GM12878 (cell line): Measurements from ENCODE around the gene RALGDS. TPM values are rescaled to one million over a fixed set of nuclear protein-coding genes. Genes with fewer than 3 reads are reported as not detected.

Experiments
- ATAC-seq: fragments of 200-7000 bp; cut with Tn5 transposase; 3 replicates; pipeline ENCODE4 v1.9.1; 2020; ENCODE audit warnings: mild to moderate bottlenecking, moderate library complexity
- BruUV-seq: library from RNA; stranded (reverse); fragments of 400-500 nt; replicated peaks from 2 replicates; lab custom pipeline; 2021; lab: Mats Ljungman, UMichigan
- CTCF ChIA-PET: fragments of 300-600 bp; sonication (Branson Sonifier 250); formaldehyde crosslinking; extraction: SDS; loops from one replicate; lab custom pipeline; 2021; ENCODE audit warnings: inconsistent platforms; lab: Yijun Ruan, JAX
- POLR2A ChIA-PET: fragments of 350-600 bp; formaldehyde crosslinking; extraction: SDS; loops from one replicate; lab custom pipeline; 2021; ENCODE audit warnings: inconsistent platforms; lab: Charles Lee
- RAD21 ChIA-PET: fragments of 300-600 bp; sonication (Branson Sonifier 250); formaldehyde crosslinking; loops from one replicate; lab custom pipeline; 2023; ENCODE audit warnings: antibody characterized with exemption; ENCODE audit not compliant: unreplicated experiment; lab: Charles Lee
- SMC1A ChIA-PET: fragments of 300-600 bp; sonication (Branson Sonifier 250); formaldehyde crosslinking; loops from one replicate; lab custom pipeline; 2023; ENCODE audit not compliant: unreplicated experiment, uncharacterized antibody; lab: Charles Lee
- DNase-seq: peaks from one replicate; pipeline ENCODE4 v3.0.0-alpha.2; 2011; ENCODE audit warnings: low read depth, low spot score
- FAIRE-seq: peaks from 3 replicates; lab custom pipeline; 2011; peaks lifted over from hg19 to GRCh38; lab: Jason Lieb, UNC
- H2AFZ ChIP-seq: 2 replicates; pipeline ENCODE4 v1.6.0; 2011; ENCODE audit warnings: low read depth, low read length, control low read depth; ENCODE audit not compliant: control insufficient read depth
- H3K27ac ChIP-seq: 2 replicates; pipeline ENCODE4 v1.5.1; 2011; ENCODE audit warnings: control low read depth; ENCODE audit not compliant: control insufficient read depth, insufficient read depth
- H3K27me3 ChIP-seq, 2 experiments: replicated peaks in 1 of 2; 2 replicates each; pipeline versions ENCODE4 v1.6.0 to v1.6.1; 2011; ENCODE audit warnings: low read length in 1 of 2; ENCODE audit not compliant: control insufficient read depth in 2 of 2, insufficient read depth in 2 of 2
- H3K36me3 ChIP-seq, 2 experiments: 2 replicates each; pipeline ENCODE4 v1.5.1; 2011; ENCODE audit warnings: low read length in 1 of 2; ENCODE audit not compliant: control insufficient read depth in 2 of 2, insufficient read depth in 2 of 2
- H3K4me1 ChIP-seq: 2 replicates; pipeline ENCODE4 v1.6.1; 2011; ENCODE audit warnings: mild to moderate bottlenecking, low read length, moderate library complexity, mixed read lengths; ENCODE audit not compliant: control insufficient read depth, insufficient read depth
- H3K4me2 ChIP-seq: 2 replicates; pipeline ENCODE4 v1.6.0; 2011; ENCODE audit warnings: control low read depth; ENCODE audit not compliant: control insufficient read depth, insufficient read depth
- H3K4me3 ChIP-seq: fragments of 200-600 bp; sonication (generic); 2 replicates; pipeline ENCODE4 v1.5.1; 2016
- H3K79me2 ChIP-seq: 2 replicates; pipeline ENCODE4 v1.6.0; 2011; ENCODE audit warnings: low read length; ENCODE audit not compliant: control insufficient read depth, insufficient read depth
- H3K9ac ChIP-seq: 2 replicates; pipeline ENCODE4 v1.8.0; 2011; ENCODE audit warnings: low read length, control low read depth, mixed read lengths; ENCODE audit not compliant: control insufficient read depth, insufficient read depth
- H3K9me3 ChIP-seq: replicated peaks from 3 replicates; pipeline ENCODE4 v1.5.1; 2011; ENCODE audit warnings: mild to moderate bottlenecking, low read length; ENCODE audit not compliant: control insufficient read depth, insufficient read depth
- H4K20me1 ChIP-seq: 2 replicates; pipeline ENCODE4 v1.6.0; 2011; ENCODE audit not compliant: control insufficient read depth, insufficient read depth
- CREB1 ChIP-seq: IDR thresholded peaks from 2 replicates; pipeline ENCODE4 v1.6.1; 2012; ENCODE audit warnings: low read depth, mild to moderate bottlenecking, inconsistent platforms
- E2F4 ChIP-seq: IDR thresholded peaks from 2 replicates; pipeline ENCODE4 v1.6.1; 2012; ENCODE audit warnings: low read depth, low read length, improper control_type of control experiment
- HSF1 ChIP-seq: fragments of 150-350 bp; IDR thresholded peaks from 2 replicates; pipeline ENCODE4 v1.6.1; 2014; ENCODE audit warnings: mild to moderate bottlenecking, low read depth, low read length
- IRF4 ChIP-seq: IDR thresholded peaks from 2 replicates; pipeline ENCODE4 v1.6.1; 2011; ENCODE audit warnings: low read depth, low read length
- JUNB ChIP-seq: IDR thresholded peaks from 2 replicates; pipeline ENCODE4 v1.6.1; 2016; ENCODE audit warnings: antibody characterized with exemption, mild to moderate bottlenecking
- PAX5 ChIP-seq: IDR thresholded peaks from 2 replicates; pipeline ENCODE4 v1.6.1; 2011; ENCODE audit warnings: low read depth, low read length, borderline replicate concordance
- PBX3 ChIP-seq: IDR thresholded peaks from 2 replicates; pipeline ENCODE4 v1.6.1; 2011; ENCODE audit warnings: mild to moderate bottlenecking, low read depth, low read length, moderate library complexity; ENCODE audit not compliant: insufficient replicate concordance
- RFX5 ChIP-seq: IDR thresholded peaks from 2 replicates; pipeline ENCODE4 v1.6.1; 2011; ENCODE audit warnings: low read depth, low read length, improper control_type of control experiment
- SPI1 ChIP-seq: IDR thresholded peaks from 2 replicates; pipeline ENCODE4 v1.6.1; 2011; ENCODE audit warnings: low read depth, mild to moderate bottlenecking, low read length, moderate library complexity, borderline replicate concordance; ENCODE audit not compliant: insufficient read depth
- TAF1 ChIP-seq: IDR thresholded peaks from 2 replicates; pipeline ENCODE4 v1.6.1; 2011; ENCODE audit warnings: mild to moderate bottlenecking, low read depth, low read length, borderline replicate concordance
- TARDBP ChIP-seq: IDR thresholded peaks from 2 replicates; pipeline ENCODE4 v1.6.1; 2016; ENCODE audit warnings: borderline replicate concordance
- USF1 ChIP-seq: IDR thresholded peaks from 2 replicates; pipeline ENCODE4 v1.6.1; 2011; ENCODE audit warnings: borderline replicate concordance, low read depth, mild to moderate bottlenecking, moderate library complexity, mixed read lengths, low read length; ENCODE audit not compliant: insufficient read depth; ENCODE audit errors: extremely low read length
- ZBTB11 ChIP-seq: fragments of 450-650 bp; formaldehyde crosslinking; IDR thresholded peaks from 2 replicates; pipeline ENCODE4 v1.5.0; 2022; ENCODE audit warnings: mild to moderate bottlenecking, missing genetic modification characterization
- ZNF207 ChIP-seq: fragments of 450-650 bp; IDR thresholded peaks from 2 replicates; pipeline ENCODE4 v1.6.1; 2014; ENCODE audit warnings: antibody characterized with exemption, mild to moderate bottlenecking, borderline replicate concordance
- WGBS: methylation state at CpG from one replicate; pipeline ENCODE4 v1.1.6; 2016; ENCODE audit warnings: low lambda C conversion rate; ENCODE audit not compliant: insufficient replicate concordance, insufficient coverage; ENCODE audit errors: missing lambda C conversion rate; 5-methylcytosine and 5-hydroxymethylcytosine counted together
- in situ Hi-C: fragments of 300-500 bp; cut with MboI; formaldehyde crosslinking; loops from 9 replicates; pipeline ENCODE4 v1.14.3; 2018; ENCODE audit warnings: mixed read lengths
- intact Hi-C: fragments of 100-400 bp; cut with micrococcal nuclease; formaldehyde crosslinking; loops from one replicate; pipeline ENCODE4 v1.14.2; 2022; ENCODE audit not compliant: unreplicated experiment
- polyA plus RNA-seq, 11 experiments: library from polyadenylated mRNA; depleted of rRNA in 4 of 11; unstranded in 6 of 11; stranded (reverse) in 5 of 11; fragments of >200 nt; fragmentation: Nextera tagmentation in 4 of 11; fragmentation: Illumina TruSeq in 1 of 11; extraction: Ambion mirVana in 4 of 11; extraction: Trizol in 1 of 11; gene quantifications; 1 replicate in 1 of 11; 2 replicates in 10 of 11; pipeline versions ENCODE4 v1.2.1 to v1.2.3, GENCODE V29; 2011 to 2016; ENCODE audit warnings: inconsistent platforms in 2 of 11, missing spikeins in 2 of 11, low read depth in 1 of 11
- total RNA-seq, 4 experiments: library from RNA; depleted of rRNA in 3 of 4; stranded (reverse); fragments of >200 nt in 3 of 4; fragmentation: Illumina TruSeq in 1 of 4; extraction: Trizol in 1 of 4; gene quantifications; 2 replicates each; pipeline versions ENCODE4 v1.2.1 to v1.2.3, GENCODE V29; 2013 to 2021

The RALGDS gene
- total and polyA plus RNA-seq, 10 of the 15 experiments (the other 5 are each of a cell fraction or from before 2014, with no cell fraction given) = 1.3 to 48.6 (median 21.2) TPM

GRCh38 chr9:133056533-133056932 lies 64.5 kb downstream of the RALGDS start:
- Histone ChIP-seq H4K20me1 (no peaks in the 10 kb centered on the region), H3K4me1 (peaks cover 27% of the 10 kb centered on the region), H3K4me2 (no peak overlapping the region), H3K27ac (no peak overlapping the region), H3K36me3 (peaks cover 10 to 30% of the 10 kb centered on the region in 2 experiments; a peak in 3 of 4 replicates), H3K27me3 (no peaks in the 10 kb centered on the region), H2AFZ (no peak overlapping the region), H3K4me3 (no peak overlapping the region), H3K9ac (no peak overlapping the region), H3K79me2 (no peaks in the 10 kb centered on the region), H3K9me3 (no peaks in the 10 kb centered on the region)
- TF ChIP-seq CREB1 = no peak
- no peak for TF ChIP-seq JUNB
- no peak for TF ChIP-seq RFX5
- no peak for TF ChIP-seq E2F4
- TF ChIP-seq PBX3 = no peak
- no peak for TF ChIP-seq TARDBP
- no peak for TF ChIP-seq PAX5
- no peak for TF ChIP-seq USF1
- no peak for TF ChIP-seq HSF1
- no peak for TF ChIP-seq ZNF207
- TF ChIP-seq IRF4 = no peak
- TF ChIP-seq TAF1 = no peak
- TF ChIP-seq SPI1 = no peak
- no peak for TF ChIP-seq ZBTB11 (CRISPR knock-in tag)
- 96% methylated on average over 13 of the region's 13 CpGs for WGBS
- no peak for DNase-seq
- no peak for FAIRE-seq
- ChIA-PET RAD21 (no interaction called here), SMC1A (no interaction called here), CTCF (interaction anchor here (1.1 to 2.1 kb wide), 2 partner anchors 35 to 88 kb away, joined by 3 to 4 read pairs; no protein-coding TSS in a partner anchor), POLR2A (no interaction called here)
- no TSS peak for BruUV-seq
- intact Hi-C loops = no loop called here
- ATAC-seq = no peak
- in situ Hi-C loops = no loop called here
